Measurements from ENCODE around the gene FAM20A.

The FAM20A gene

GRCh38 chr17:68489919-68490318, 111.2 kb downstream of the FAM20A start:
- FAIRE-seq, result no peak
